ENCODE data around the gene ZNF407. TPM values are rescaled to one million over a fixed set of nuclear protein-coding genes. Genes with fewer than 3 reads are reported as not detected.

ZNF407 gene
- total RNA-seq, 1 donor from 2014 or later, result 13.2 TPM

GRCh38 chr18:74828200-74828599 is 230.5 kb downstream of the ZNF407 start:
- no peak overlapping the region for H3K4me3 Mint-ChIP-seq
- no peaks in the 10 kb centered on the region for H3K4me1 Mint-ChIP-seq
- H3K27me3 Mint-ChIP-seq (ENCODE audit: low read depth), result no peaks in the 10 kb centered on the region
- H3K9me3 Mint-ChIP-seq, result no peaks in the 10 kb centered on the region
- TF ChIP-seq CTCF (conservative IDR thresholded peaks at IDR 0.05), result no peak
- no peak overlapping the region for H3K27ac Mint-ChIP-seq (ENCODE audit: unreplicated experiment)
- peaks cover 7% of the 10 kb centered on the region for H3K36me3 Mint-ChIP-seq (ENCODE audit: low read depth)
- DNase-seq (ENCODE audit: low read depth, low spot score), result no peak

- no peaks in the 10 kb centered on the region for H3K36me3 Mint-ChIP-seq (ENCODE audit: low read depth)
- no peaks in the 10 kb centered on the region for H3K4me1 Mint-ChIP-seq
- H3K27me3 Mint-ChIP-seq (ENCODE audit: low read depth), result no peaks in the 10 kb centered on the region
- H3K9me3 Mint-ChIP-seq, result no peaks in the 10 kb centered on the region
- TF ChIP-seq CTCF (conservative IDR thresholded peaks at IDR 0.05), result no peak
- DNase-seq (ENCODE audit: low read depth, low spot score), result no peak
- no peak overlapping the region for H3K27ac Mint-ChIP-seq (ENCODE audit: unreplicated experiment)
- no peak overlapping the region for H3K4me3 Mint-ChIP-seq
These were observed 234.0 kb downstream of the ZNF407 start for GRCh38 chr18:74831571-74832250.

GRCh38 chr18:74832381-74832780 is 234.7 kb downstream of the ZNF407 start:
- Mint-ChIP-seq H3K27me3 (ENCODE audit: low read depth) (no peaks in the 10 kb centered on the region), H3K4me3 (no peak overlapping the region), H3K36me3 (ENCODE audit: low read depth) (no peaks in the 10 kb centered on the region), H3K9me3 (no peaks in the 10 kb centered on the region), H3K4me1 (no peaks in the 10 kb centered on the region), H3K27ac (ENCODE audit: unreplicated experiment) (no peak overlapping the region)
- no peak for DNase-seq (ENCODE audit: low read depth, low spot score)
- no peak for TF ChIP-seq CTCF (conservative IDR thresholded peaks at IDR 0.05)

- Mint-ChIP-seq H3K27ac (ENCODE audit: unreplicated experiment) (no peak overlapping the region), H3K27me3 (ENCODE audit: low read depth) (no peaks in the 10 kb centered on the region), H3K9me3 (no peaks in the 10 kb centered on the region), H3K4me3 (no peak overlapping the region), H3K36me3 (ENCODE audit: low read depth) (no peaks in the 10 kb centered on the region), H3K4me1 (no peaks in the 10 kb centered on the region)
- TF ChIP-seq CTCF (conservative IDR thresholded peaks at IDR 0.05), result no peak
- DNase-seq (ENCODE audit: low read depth, low spot score), result no peak
These were observed 235.3 kb downstream of the ZNF407 start for GRCh38 chr18:74832999-74833398.

- no peak for DNase-seq (ENCODE audit: low read depth, low spot score)
- Mint-ChIP-seq H3K9me3 (no peaks in the 10 kb centered on the region), H3K36me3 (ENCODE audit: low read depth) (no peaks in the 10 kb centered on the region), H3K27me3 (ENCODE audit: low read depth) (no peaks in the 10 kb centered on the region), H3K27ac (ENCODE audit: unreplicated experiment) (peak overlapping the region; percentile 58), H3K4me3 (no peak overlapping the region), H3K4me1 (no peaks in the 10 kb centered on the region)
- TF ChIP-seq CTCF (conservative IDR thresholded peaks at IDR 0.05), result no peak
These were observed 237.0 kb downstream of the ZNF407 start for GRCh38 chr18:74834424-74835309.

Measured in neural crest cell (in vitro differentiated cells).